Suppressor macrophage treated with lipopolysaccharide for 4 hours (primary cell): ENCODE results near the gene ACVR1.
A peak's percentile ranks its signal among the peaks of the same experiment; 100 is the strongest.
"Not testable (repeated sequence)": the region's sequence is repeated elsewhere in the genome, so short reads cannot be mapped to it uniquely, and the experiment has no call there.

Experiments
- DNase-seq: peaks from one replicate; pipeline ENCODE4 v3.0.0-alpha.2; 2020

Gene ACVR1

GRCh38 chr2:157893611-157894010 is 17.5 kb upstream of the ACVR1 start:
- no peak for DNase-seq

GRCh38 chr2:157891643-157892041 is 15.5 kb upstream of the ACVR1 start:
- no peak for DNase-seq

DNA sequence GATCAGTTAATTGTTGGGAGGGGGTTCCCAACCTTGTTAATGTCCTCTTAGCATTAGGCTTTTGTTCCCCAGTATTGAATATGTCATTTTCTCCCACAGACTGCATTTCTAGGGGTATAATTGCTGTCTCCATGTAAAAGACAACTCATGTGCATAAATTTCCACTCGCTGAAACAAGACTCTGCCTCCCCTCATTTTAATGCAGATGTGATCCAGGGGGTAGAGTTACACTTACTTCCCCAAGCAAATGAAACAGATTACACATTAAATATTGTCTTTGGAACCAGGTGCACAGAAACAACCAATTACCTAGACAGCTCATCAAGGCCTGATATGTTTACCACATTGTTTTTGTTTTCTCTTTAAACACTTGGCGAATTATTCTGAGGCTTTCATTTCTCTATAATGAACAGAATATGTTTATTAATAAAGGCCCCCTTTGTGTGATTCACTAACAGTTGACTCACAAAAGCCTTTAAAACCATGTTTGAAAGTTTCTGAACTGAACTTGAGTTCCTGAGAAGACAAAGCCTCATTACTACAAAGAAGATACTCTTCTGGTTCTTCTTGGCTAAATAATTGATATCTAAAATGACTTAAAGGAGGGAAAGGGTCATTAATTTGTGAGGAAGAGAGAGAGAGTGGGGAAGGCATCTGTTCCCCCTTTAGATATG is 15.0 kb upstream of the ACVR1 start:
- DNase-seq = no peak

DNA sequence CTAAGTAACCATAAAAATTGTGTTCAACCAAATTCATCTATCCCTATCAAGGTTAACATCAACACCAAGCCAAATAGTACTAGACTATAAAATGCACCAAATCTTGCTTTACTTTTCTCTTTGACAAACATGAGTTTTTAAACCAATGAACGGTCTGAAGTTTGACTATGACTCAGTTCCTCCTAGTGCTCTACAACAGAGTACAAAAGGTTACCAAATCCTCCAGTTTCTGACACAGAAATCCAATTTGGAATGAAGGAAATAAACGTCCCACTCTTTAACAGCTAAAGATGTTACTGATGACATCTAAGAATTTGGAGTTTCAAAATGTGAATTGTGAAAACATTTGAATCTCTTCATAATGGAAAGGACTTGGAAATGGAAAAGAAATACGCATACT is 11.8 kb upstream of the ACVR1 start:
- DNase-seq = no peak

- not testable (repeated sequence) for DNase-seq
These were observed 8.4 kb upstream of the ACVR1 start for GRCh38 chr2:157884533-157884932.

GRCh38 chr2:157880927-157881326 is 4.8 kb upstream of the ACVR1 start:
- DNase-seq = no peak

GRCh38 chr2:157877761-157878400 is 1.8 kb upstream of the ACVR1 start:
- no peak for DNase-seq

DNA sequence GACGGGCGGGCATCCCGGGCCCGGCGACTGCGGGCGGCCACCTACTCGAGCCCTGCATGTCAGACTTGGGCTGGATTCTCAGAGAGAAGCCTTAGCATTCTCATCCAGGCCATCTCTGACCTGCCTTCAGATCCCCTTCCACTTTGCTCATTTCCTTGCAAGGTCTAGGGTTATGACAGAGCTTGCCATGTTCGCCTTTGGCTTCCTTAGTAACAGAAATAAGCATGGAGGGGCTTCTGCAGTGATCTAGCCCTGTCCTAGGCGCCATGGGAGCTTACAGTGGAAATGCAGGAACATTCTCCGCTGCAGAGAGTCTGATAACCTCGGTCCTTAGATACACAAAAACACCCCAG is 632 bp upstream of the ACVR1 start:
- no peak for DNase-seq

DNA sequence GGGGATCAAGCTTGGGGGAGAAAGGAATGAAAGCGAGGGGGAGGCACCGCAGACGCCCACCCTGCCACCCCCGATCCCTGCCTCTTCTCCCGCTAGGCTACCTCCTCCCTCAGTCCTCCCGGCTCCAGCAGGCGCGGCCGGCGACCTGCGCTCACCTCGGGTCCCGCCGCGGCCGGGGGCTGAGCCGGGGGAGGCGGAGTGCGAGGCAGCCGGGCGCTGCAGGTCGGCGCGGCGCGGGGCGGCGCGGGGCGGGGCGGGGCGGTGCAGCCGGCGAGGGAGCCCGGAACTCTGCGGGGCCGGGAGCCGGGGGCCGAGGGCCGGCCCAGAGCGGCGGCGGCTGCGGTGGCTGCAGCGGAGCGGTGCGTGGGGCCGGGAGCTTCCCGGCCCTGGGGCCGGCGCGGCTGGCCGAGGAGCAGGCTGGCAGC is 477 bp downstream of the ACVR1 start:
- DNase-seq = peak; percentile 59

DNA sequence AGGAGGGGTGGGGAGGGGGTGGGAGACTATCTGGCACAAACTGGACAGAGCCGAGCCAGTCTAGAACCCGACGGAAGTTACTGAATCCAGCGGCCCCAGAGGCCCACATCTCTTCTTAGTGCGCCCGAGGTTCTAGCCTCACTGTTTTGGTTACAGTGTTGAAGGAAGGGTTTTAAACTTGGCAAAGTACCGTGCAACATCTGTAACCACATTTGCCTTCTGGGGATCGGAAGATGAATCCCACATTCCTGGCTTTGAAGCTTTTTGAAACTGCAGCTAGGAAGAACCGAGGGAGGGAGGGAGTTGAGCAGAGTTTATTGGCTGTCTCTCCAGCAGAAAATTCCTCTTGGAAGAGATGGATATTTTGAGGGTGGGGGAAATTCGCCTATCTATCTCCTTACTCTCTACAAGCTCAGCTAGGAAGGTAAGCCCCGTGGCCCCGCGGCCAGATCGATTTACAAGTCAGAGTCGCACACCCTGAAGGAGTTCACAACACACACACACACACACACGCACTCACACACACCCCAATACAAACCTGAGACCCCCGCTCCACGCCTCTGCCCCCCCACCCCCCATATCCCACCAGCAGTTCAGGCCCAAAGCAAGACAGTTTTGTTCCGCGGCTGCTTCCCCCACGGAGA is 1.0 kb downstream of the ACVR1 start:
- no peak for DNase-seq

DNA sequence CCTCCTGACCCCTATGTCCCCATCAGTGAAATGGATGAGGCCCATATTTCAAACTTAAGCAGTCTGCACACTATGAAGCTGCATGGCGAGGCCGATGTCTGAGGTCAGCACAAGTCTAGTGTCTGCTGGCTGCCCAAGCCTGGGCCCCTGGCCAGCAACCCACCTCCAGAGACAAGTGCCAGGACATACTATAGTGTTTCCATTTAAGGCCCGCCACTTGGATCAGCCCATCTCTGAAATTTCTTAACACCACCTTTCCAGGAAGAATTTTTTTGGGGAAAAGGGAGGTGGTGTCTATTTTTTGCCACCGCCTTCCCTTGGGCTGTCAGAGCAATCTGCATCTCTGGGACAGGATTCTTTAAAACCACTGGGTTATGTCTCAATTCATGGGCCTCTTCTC is 1.8 kb downstream of the ACVR1 start:
- no peak for DNase-seq

- DNase-seq = no peak
These were observed 3.3 kb downstream of the ACVR1 start for GRCh38 chr2:157872791-157873190.

GRCh38 chr2:157871415-157871814 is 4.7 kb downstream of the ACVR1 start:
- no peak for DNase-seq

DNA sequence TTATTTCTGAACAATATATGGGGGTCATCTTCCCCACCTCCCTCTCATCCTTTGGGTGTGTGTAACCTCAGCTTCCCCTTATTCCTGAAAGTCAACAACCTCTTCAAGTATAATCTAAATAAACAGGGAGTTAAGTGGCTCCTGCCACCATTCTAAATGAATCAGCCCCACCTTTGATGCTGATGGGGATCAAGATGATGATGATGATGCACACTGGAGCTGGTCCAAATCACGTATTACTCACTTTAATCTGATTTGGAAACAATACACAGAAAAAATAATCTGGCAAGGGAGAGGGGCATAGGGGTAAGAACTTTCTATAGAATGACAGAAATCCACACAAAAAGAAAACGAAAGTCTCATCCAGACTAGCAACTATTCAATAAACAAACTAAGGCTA is 7.1 kb downstream of the ACVR1 start:
- DNase-seq = no peak

- DNase-seq = no peak
These were observed 8.4 kb downstream of the ACVR1 start for GRCh38 chr2:157867703-157868102.

DNA sequence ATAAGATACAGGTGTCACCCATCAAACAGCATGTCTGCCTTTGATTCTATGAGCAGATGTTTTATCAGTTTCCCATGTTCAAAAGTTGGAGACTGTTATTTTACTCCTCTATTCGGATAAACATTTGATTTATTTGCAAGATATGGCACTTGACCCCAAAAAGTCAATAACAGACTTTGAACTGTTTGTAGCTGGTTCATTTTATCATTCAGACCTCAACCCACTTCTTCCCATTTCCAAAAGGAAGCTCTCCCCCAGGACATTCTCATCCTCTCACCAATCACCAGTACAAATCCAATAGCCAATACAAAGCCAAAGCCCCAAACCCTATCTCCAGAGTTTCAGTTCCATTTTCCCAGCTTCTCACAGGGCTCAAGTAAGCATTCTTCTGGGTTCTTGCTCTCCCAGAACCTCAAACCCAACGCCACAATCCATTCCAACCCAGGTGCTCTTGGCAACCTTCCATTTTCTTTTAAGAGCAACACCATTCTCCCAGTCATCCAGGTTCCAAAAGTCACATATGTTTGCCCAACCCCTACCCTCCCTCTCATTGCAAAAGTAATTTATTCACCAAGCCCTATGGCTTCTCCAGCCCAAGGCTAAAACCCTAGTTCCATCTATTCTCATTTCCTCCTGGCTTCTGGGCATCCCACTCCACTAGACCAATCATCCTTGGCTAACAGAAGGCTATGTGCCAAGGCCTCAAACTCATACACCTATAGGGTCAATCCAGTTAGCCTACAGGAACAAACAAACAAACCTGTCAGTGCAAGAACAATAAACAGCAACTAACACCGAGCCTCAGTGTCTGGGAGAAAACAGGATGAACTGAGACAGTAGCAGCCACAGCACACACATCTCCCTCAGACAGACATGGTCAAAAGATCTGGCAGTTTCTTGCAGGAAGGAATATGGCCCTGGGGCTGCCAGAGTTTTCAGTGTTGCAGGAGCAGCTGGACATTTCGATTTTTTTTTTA is 9.2 kb downstream of the ACVR1 start:
- DNase-seq = no peak

DNA sequence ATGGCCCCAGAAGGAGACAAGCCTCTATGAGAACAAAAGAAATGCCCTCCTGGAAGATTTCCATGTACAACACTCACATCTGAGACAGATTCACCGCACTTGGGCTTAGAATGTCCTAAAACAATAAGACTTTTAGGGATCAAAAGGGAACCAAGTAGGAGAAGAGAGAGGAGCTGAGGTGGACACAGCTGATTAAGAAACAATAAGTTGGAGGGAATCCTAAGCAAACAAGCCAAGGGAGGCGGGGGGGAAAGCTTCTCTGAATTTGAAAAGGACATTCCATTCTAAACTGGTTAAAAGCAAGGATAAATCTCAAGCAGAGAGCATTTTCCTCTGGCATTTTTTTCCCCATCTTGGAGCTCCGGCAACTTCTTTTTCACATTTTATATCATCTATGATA is 9.9 kb downstream of the ACVR1 start:
- no peak for DNase-seq

GRCh38 chr2:157864857-157865430 is 11.2 kb downstream of the ACVR1 start:
- no peak for DNase-seq

DNA sequence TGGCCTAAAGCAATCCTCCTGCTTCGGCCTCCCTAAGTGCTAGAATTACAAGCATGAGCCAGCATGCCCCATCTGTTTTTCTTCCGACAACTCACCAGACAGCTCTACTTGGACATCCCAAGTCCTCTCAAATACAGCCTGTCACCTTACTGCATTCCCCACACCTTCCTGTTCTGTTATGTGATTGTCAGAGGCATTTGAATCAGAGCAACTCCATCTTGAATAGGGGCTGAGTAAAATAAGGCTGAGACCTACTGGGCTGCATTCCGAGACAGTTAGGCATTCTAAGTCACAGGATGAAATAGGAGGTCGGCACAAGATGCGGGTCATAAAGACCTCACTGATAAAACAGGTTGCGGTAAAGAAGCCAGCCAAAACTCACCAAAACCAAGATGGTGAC is 17.3 kb downstream of the ACVR1 start:
- no peak for DNase-seq

GRCh38 chr2:157857881-157858280 is 18.2 kb downstream of the ACVR1 start:
- DNase-seq = no peak

DNA sequence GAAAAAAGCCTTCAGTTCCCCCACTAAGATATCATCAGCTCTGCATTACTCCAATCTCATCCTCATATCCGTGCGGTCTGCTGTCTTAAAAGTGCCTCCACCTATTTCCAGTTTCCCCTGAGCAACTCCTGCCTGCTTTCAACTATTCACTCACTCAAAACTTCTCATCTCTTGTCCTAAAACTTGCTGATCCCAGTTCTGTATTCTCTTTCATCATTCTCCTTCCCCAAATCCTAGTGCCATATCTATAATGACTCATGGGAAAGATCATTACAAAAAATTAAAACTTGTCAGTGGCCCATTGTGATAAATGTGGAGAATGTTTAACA is 20.0 kb downstream of the ACVR1 start:
- no peak for DNase-seq

GRCh38 chr2:157853820-157854219 is 22.3 kb downstream of the ACVR1 start:
- DNase-seq = no peak

DNA sequence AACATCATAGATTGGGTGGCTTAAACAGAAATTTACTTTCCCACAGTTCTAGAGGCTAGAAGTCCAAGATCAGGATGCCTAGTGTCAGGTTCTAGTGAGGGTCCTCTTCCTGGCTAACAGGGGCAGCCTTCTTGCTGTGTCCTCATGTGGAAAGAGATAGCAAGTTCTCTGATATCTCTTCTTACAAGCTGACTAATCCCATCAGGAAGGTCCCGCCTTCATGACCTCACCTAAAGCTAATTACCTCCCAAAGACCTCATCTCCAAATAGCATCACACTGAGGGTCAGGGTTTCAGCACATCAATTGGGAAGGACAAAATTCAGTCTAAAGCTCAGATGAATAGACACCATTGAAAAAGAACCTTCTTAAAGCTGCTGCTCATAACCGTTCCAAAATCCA is 22.9 kb downstream of the ACVR1 start:
- no peak for DNase-seq
